GM21367 (cell line): ENCODE results near the gene POLR2J2.
A peak's percentile ranks its signal among the peaks of the same experiment; 100 is the strongest.
"Not testable (repeated sequence)": the region's sequence is repeated elsewhere in the genome, so short reads cannot be mapped to it uniquely, and the experiment has no call there.

Source experiments
- ATAC-seq: cut with Tn5 transposase; IDR thresholded peaks from one replicate; pipeline ENCODE4 v1.9.1; 2021; ENCODE audit not compliant: unreplicated experiment

The POLR2J2 gene

GRCh38 chr7:102671956-102672307, 469 bp upstream of the POLR2J2 start:
- ATAC-seq: not testable (repeated sequence)

GRCh38 chr7:102667523-102667922, 3.9 kb downstream of the POLR2J2 start:
- ATAC-seq: not testable (repeated sequence)

- not testable (repeated sequence) for ATAC-seq
Measured at GRCh38 chr7:102666850-102667249, 4.6 kb downstream of the POLR2J2 start.

GRCh38 chr7:102664765-102665164, 6.7 kb downstream of the POLR2J2 start:
- not testable (repeated sequence) for ATAC-seq

GRCh38 chr7:102649924-102650323, 21.5 kb downstream of the POLR2J2 start, which contains the start of gene SPDYE2B:
Gene SPDYE2B, plus strand, starts transcription at chr7:102650319. Its CDS starts 2,030 bp downstream, at chr7:102652349.
- not testable (repeated sequence) for ATAC-seq

GRCh38 chr7:102647813-102648212, 23.6 kb downstream of the POLR2J2 start:
- ATAC-seq: not testable (repeated sequence)

- not testable (repeated sequence) for ATAC-seq
Measured at GRCh38 chr7:102643404-102643803, 28.1 kb downstream of the POLR2J2 start.

- not testable (repeated sequence) for ATAC-seq
Measured at GRCh38 chr7:102642691-102643090, 28.8 kb downstream of the POLR2J2 start, which contains the start of gene UPK3BL1. Gene UPK3BL1, minus strand, starts transcription at chr7:102642791. Its CDS starts 50 bp downstream, at chr7:102642741.

- not testable (repeated sequence) for ATAC-seq
Measured at GRCh38 chr7:102638848-102639247, 32.6 kb downstream of the POLR2J2 start.

GRCh38 chr7:102636956-102637355, 34.5 kb downstream of the POLR2J2 start:
- ATAC-seq: not testable (repeated sequence)

GRCh38 chr7:102635354-102635753, 36.1 kb downstream of the POLR2J2 start:
- ATAC-seq: not testable (repeated sequence)

GRCh38 chr7:102634299-102634698, 37.2 kb downstream of the POLR2J2 start:
- ATAC-seq: not testable (repeated sequence)

- not testable (repeated sequence) for ATAC-seq
Measured at GRCh38 chr7:102630622-102631021, 40.8 kb downstream of the POLR2J2 start.

GRCh38 chr7:102627271-102627904, 44.1 kb downstream of the POLR2J2 start:
- not testable (repeated sequence) for ATAC-seq

- not testable (repeated sequence) for ATAC-seq
Measured at GRCh38 chr7:102618122-102618521, 53.3 kb downstream of the POLR2J2 start.

- peak; percentile 59 for ATAC-seq
Measured at GRCh38 chr7:102616507-102617125, 54.8 kb downstream of the POLR2J2 start, which contains the start of gene RASA4. Gene RASA4, minus strand, starts transcription at chr7:102616756. Its CDS starts 67 bp downstream, at chr7:102616689.
